Ishikawa (cell line): ENCODE measurements around the gene RELT.

ENCODE experiments used
- CEBPB ChIP-seq: IDR thresholded peaks from 2 replicates; pipeline ENCODE4 v1.6.1; 2012
- CREB1 ChIP-seq: IDR thresholded peaks from 2 replicates; pipeline ENCODE4 v1.6.1; 2012; ENCODE audit warnings: low read depth
- EGR1 ChIP-seq: IDR thresholded peaks from 2 replicates; pipeline ENCODE4 v1.6.1; 2012
- EP300 ChIP-seq: IDR thresholded peaks from 2 replicates; pipeline ENCODE4 v1.6.1; 2012; ENCODE audit warnings: borderline replicate concordance
- FOXM1 ChIP-seq: IDR thresholded peaks from 2 replicates; pipeline ENCODE4 v1.6.1; 2012; ENCODE audit warnings: low read depth, borderline replicate concordance
- MAX ChIP-seq: IDR thresholded peaks from 2 replicates; pipeline ENCODE4 v1.6.1; 2012
- NFIC ChIP-seq: IDR thresholded peaks from 2 replicates; pipeline ENCODE4 v1.6.1; 2012
- RAD21 ChIP-seq: IDR thresholded peaks from 2 replicates; pipeline ENCODE4 v1.6.1; 2012; ENCODE audit warnings: low read depth
- REST ChIP-seq: IDR thresholded peaks from 2 replicates; pipeline ENCODE4 v1.6.1; 2012; ENCODE audit warnings: low read depth, mild to moderate bottlenecking
- TAF1 ChIP-seq: IDR thresholded peaks from 2 replicates; pipeline ENCODE4 v1.6.1; 2012; ENCODE audit warnings: low read depth, mild to moderate bottlenecking
- TCF12 ChIP-seq: IDR thresholded peaks from 2 replicates; pipeline ENCODE4 v1.6.1; 2012; ENCODE audit warnings: low read depth
- TEAD4 ChIP-seq: IDR thresholded peaks from 2 replicates; pipeline ENCODE4 v1.6.1; 2012
- USF1 ChIP-seq: IDR thresholded peaks from 2 replicates; pipeline ENCODE4 v1.6.1; 2012
- YY1 ChIP-seq: IDR thresholded peaks from 2 replicates; pipeline ENCODE4 v1.6.1; 2012; ENCODE audit warnings: low read depth
- ZBTB7A ChIP-seq: IDR thresholded peaks from 2 replicates; pipeline ENCODE4 v1.6.1; 2012; ENCODE audit warnings: low read depth

RELT gene

GRCh38 chr11:73430326-73430725 lies 54.1 kb downstream of the RELT start:
- TF ChIP-seq NFIC (no peak), TEAD4 (no peak), CEBPB (no peak)

- TF ChIP-seq USF1: no peak
- no peak for TF ChIP-seq EGR1
- TF ChIP-seq MAX: no peak
- TF ChIP-seq RAD21: no peak
- TF ChIP-seq REST: no peak
- no peak for TF ChIP-seq CREB1
- TF ChIP-seq FOXM1: no peak
- TF ChIP-seq CEBPB: no peak
- TF ChIP-seq TAF1: no peak
Measured at GRCh38 chr11:73431396-73431795, 55.2 kb downstream of the RELT start.

- TF ChIP-seq TEAD4 (no peak), CEBPB (no peak), TAF1 (no peak), REST (no peak), ZBTB7A (no peak), TCF12 (no peak), MAX (no peak), USF1 (no peak), FOXM1 (no peak), RAD21 (no peak), EGR1 (no peak), YY1 (no peak), EP300 (no peak)
Measured at GRCh38 chr11:73439002-73439843, 63.0 kb downstream of the RELT start.

- TF ChIP-seq CEBPB (no peak), FOXM1 (no peak), CREB1 (no peak), TCF12 (no peak), YY1 (no peak), USF1 (no peak), EP300 (no peak), RAD21 (no peak), REST (no peak), MAX (no peak), ZBTB7A (no peak), EGR1 (no peak), TAF1 (no peak), TEAD4 (no peak), NFIC (no peak)
Measured at GRCh38 chr11:73445980-73446379, 69.8 kb downstream of the RELT start.
